Measurements from ENCODE around the gene ERVK3-1. TPM values are rescaled to one million over a fixed set of nuclear protein-coding genes. Genes with fewer than 3 reads are reported as not detected.

Gene ERVK3-1
- total and polyA plus RNA-seq, 2 of the 8 experiments (the other 6 are each of a cell fraction or from before 2014, with no cell fraction given), result 29.9 to 31.5 TPM

DNA sequence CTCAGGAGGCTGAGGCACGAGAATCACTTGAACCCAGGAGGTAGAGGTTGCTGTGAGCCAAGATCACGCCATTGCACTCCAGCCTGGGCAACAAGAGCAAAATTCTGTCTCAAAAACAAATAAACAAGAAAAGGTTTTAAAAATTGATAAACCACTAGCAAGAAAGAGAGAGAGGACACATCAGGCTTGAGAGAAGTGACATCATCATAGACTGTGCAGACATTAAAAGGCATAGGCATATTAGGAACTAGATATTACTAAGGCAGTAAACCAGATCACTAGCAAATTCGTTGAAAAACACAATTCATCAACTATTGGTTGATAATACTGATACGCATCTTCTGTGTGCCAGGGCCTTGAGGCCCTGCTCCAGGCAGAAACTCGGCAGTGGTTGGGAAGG is 40.4 kb downstream of the ERVK3-1 start (continued):
- TF ChIP-seq KDM1A (IDR thresholded peaks at IDR 0.05; ENCODE audit: borderline replicate concordance, low read length) (no peak), GTF2F1 (IDR thresholded peaks at IDR 0.05; ENCODE audit: borderline replicate concordance, low read depth, low read length) (no peak)
- TF ChIP-seq, protein P1, sequence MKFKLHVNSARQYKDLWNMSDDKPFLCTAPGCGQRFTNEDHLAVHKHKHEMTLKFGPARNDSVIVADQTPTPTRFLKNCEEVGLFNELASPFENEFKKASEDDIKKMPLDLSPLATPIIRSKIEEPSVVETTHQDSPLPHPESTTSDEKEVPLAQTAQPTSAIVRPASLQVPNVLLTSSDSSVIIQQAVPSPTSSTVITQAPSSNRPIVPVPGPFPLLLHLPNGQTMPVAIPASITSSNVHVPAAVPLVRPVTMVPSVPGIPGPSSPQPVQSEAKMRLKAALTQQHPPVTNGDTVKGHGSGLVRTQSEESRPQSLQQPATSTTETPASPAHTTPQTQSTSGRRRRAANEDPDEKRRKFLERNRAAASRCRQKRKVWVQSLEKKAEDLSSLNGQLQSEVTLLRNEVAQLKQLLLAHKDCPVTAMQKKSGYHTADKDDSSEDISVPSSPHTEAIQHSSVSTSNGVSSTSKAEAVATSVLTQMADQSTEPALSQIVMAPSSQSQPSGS (IDR thresholded peaks at IDR 0.05; ENCODE audit: low read length), result no peak
